ENCODE data around the gene TTLL11. TPM values are rescaled to one million over a fixed set of nuclear protein-coding genes. Genes with fewer than 3 reads are reported as not detected.

Gene TTLL11
- total RNA-seq, 1 experiment from 2014 or later, result 4.0 TPM

DNA sequence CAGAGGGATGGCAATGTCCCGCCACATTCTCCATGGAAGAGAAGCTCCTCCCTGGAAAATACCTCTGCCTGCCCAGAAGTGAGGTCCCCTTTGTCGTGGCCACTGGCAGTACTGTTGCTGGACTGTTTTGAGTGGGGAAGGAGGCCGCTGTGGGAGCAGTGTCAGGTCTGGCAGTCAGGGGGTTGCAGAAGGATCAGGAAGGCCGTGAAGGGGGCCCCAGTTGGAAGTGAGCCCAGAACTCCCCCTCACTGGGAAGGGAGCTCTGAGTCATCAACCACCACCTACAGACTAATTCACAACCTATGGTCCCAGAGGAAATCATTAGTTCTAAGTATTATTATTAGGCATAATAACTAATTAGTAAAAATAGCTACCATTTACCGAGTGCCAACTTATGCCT lies 200.4 kb downstream of the TTLL11 start:
- DNase-seq (ENCODE audit: extremely low read depth, low read depth), result no peak

DNA sequence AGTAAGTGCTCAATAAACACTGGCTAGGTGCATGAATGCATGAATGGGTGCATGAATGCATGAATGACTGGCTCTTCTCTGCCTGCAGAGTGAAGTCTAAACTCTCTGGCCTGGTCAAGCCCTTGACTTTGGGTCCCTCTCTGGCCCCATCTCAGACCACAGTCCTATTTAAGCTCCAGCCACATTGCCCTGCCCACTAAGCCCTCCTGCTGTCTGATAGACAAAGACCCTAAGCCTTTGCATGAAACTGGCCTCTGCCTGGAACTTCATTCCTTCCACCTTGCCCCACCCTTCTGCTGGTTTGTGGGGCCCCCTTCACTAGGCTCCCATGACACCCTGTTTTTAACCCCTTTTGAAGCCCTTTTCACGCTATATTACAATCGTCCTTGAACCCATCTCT lies 202.4 kb downstream of the TTLL11 start:
- no peak for DNase-seq (ENCODE audit: extremely low read depth, low read depth)

DNA sequence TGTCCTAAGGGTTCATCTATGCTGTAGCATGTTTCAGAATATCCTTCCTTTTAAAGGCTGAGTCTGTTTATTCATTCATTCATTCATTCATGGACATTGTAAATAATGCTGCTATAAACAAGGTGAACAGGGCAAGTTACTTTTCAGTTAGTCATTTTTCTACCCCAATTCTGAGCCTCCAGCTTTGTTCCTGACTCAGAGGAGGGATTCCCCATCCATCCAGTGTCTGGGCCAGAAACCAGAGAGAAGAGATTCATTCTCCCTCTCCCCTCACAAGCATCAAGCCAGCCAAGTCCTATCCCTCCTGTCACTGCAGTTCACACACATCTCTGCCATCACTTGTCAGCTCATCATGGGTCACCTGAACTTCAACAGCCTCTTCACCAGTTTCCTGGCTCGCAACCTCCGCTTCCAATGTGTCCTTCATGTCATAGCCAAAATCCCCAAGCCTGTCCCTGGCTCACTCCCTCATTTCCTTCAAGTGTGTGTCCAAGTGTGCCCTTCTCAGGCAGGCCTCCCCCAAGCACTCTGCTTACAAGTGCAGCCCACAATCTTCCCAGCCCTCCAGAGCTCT lies 203.0 kb downstream of the TTLL11 start:
- no peak for DNase-seq (ENCODE audit: extremely low read depth, low read depth)

DNA sequence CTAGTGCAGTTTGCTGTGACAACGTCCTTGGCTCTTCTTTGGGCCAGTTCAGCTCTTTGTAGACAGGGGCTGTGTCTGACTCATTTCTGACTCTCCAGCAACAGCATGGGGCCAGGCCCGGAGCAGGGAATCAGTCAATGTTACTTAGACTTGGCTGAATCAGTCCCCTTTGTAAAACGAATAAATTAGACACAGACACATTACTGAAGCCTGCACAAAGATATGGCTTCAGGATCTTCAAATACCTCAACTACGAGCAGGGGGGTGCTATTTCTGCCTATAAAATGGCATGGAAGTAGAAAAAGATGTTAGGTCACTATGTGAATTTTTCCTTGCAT lies 204.7 kb downstream of the TTLL11 start:
- no peak for DNase-seq (ENCODE audit: extremely low read depth, low read depth)

DNA sequence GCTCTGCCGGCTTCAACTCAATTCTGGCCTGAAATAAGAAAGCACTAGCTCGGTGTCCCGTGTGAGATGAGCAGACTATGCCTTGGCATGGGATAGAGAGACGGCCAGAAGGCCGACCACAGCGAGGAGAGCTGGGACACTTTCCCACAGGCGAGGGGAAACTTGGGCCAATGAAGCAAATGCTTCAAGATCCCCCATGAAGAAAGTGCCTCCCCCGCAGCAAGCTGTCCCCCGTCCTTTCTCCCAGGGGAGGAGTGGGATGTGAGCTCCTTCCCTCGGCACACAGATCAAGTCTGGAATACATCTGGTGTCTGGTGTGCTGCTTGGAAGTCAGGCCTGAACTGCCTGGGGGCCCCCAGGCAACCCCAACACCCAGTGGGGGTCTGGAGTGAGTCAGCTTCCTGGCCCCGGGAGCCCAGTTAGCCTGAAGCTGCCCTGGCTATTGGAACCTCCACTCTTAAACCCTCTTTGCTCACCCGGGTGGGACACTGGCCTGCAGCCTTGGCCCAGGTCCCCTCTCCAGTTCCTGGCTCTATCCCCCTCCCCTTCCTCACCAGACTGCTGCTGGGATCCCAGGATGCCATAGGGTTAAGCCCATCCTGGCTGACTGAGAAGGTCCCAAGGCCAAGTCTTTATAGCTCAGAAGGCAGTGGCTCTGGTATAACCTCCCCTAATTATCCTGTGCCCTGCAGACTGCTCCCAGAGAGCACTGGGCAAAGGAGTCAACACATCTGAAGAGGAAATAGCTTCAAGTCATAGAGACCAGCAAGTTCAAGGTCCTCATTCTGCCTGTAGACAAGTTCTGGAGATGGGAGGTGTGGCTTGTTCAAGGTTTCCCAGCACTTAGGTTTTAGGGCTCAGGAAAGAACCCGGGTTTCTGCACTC lies 205.3 kb downstream of the TTLL11 start:
- no peak for DNase-seq (ENCODE audit: extremely low read depth, low read depth)

DNA sequence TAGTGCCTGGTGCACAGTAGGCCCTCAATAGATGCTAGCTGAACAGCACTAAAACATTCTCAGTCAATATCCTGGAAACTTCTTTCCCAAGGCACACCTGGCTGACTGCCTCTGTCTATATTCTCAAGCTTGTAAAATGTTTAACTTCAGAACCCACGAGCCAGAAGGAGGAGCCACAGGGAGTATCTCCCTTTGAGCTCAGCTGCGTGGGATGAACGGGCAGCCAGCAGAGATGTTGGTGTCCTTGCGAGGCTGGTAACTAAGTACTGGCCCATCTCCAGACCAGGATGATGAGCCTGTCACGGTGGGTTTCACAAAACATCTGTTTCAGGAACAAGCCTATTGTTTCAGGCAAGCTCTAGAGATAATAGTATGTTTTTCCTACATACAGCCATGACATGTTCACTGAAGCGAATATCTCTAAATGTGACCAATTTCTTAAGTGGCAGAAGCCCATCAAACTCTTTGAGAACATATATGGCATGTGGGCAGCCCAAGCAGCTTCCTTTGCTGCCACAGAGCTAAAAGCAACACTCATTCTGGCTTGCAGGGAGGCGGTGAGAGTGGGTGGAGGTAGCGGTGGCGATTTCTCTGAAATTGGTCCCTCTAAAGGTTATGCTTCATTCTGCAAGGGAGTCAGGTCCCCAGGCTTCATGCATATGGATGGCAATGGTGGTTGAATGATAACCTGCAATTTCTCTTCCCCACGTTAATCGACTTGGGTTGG lies 206.2 kb downstream of the TTLL11 start:
- DNase-seq (ENCODE audit: extremely low read depth, low read depth), result no peak

DNA sequence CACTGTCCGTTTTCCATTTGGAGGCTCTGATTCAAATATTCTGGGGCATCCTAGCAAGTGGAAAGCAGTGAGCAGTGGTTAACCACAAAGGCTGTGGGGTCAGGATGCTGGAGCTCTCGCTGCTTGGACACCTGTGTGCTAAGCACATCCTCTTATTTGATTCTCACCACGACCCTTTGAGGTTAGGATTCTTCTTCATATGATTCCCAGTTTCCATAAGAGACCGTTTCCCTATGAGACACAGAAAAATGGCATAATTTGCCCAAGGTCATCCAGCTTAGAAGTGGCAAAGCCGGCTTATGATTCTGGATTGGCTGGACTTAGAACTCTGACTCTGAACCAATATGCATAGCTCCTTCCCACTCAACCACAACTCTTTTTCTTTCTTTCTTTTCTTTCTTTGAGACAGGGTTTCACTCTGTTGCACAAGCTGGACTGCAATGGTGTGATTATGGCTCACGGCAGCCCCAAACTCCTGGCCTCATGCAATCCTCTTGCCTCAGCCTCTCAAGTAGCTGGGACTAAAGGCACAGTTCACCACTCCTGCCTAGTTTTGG lies 207.7 kb downstream of the TTLL11 start:
- DNase-seq (ENCODE audit: extremely low read depth, low read depth), result no peak

DNA sequence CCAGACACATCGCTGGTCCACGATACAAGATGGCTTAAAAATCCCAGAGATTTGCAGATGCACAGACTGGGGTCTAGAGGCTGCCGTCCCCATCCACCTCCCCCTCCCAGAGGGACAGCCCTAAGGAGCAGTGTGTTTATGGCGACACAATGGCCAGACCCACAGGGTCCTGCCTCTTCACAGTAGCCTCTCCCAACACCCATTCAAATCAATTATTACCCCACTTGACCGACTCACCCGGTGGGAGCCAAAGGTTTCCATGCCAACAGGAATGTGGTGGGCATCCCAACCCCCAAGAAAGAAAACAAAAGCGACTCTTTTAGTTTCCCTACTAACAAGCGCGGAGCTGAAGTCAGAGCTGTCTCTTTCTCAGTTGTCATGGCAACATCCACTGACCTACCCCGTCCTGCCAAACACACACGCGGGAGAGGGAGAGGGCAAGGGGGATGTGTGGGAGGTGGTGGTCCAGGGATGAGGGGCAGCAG lies 209.0 kb downstream of the TTLL11 start:
- DNase-seq (ENCODE audit: extremely low read depth, low read depth), result no peak

DNA sequence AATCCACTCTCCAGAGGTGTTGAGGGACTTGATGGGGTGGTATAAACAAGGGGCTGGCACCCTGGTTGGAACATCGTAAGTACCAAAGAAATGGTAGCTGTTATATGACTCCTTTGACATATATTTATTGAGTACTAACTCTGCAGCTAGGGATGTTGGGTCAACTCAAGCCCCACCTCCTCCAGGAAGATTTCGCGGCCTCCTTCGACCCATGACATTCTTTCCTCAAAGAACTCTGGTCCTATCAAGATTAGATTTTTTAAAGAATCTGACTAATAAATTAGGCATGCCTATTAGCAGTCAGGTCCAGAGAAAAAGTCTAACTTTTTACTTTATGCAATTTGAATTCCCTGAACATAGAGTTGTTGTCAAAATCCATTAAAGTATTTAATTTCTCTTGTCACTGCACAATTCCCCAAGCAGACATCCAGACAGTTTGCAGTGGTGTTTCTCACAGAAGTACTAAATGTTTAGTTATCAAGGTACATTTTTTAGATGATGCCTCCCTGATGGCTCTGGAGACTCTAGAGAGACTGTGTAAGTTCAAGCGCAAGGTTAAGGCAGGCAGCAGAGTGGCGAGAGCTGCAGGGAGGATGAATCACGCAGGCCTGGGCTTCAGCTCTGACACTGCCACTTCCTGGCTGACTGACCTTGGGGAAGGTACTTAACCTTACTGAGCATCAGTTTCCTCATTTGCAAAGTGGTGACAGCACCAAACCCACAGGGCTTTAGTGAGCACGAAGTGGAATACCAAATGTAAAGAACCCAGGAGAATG lies 209.6 kb downstream of the TTLL11 start:
- no peak for DNase-seq (ENCODE audit: extremely low read depth, low read depth)

DNA sequence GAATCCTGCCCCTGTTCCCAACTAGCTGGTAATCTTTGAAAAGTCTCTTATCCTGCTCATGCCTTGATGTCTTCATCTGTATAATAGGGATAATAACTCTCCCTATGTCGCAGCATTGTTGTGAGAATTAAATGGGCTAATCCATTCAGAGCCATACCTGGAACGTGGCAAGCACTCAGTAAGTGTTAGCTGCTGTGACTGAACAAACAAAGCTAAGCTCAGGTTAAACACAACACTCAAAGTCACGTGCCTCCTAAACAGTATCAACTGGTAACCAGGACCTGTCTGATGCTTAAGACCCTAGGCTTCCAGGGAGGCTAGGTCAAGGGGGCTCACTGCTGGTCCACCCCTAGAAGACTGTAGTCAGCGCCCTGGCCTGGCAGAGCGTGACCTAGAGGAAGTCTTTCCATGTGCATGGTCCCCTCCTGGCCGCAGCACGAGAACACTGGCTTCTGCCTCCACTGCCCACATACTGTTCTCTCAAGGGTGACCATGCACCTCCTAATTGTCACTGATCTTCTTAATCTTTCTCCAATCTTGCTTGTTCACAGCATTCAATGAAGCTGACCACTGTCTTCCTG lies 211.1 kb downstream of the TTLL11 start:
- no peak for DNase-seq (ENCODE audit: extremely low read depth, low read depth)

DNA sequence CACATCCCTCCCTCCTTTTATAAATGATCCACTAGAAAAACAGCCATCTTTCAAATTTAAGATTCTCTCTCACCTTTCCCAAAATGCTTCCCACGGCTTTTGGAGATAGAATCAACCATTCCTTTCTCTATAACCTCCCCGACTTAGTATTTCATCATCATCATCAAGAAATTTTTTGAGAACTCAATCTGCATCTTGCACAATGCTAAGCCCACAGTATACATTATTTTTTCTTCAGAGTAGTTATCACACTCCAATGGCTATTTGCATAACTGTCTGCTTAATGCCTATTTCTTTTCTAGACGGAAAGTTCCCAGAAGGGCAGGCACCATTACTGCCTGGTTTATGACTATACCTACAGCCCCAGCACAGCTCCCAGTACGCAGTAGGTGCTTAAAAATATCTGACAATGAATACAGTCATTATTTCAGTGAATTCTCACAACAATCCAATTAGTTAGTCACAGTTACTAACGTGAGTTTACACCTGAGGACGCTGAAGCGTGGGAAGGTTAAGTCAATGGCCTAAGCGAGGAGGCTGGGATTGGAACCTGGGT lies 212.7 kb downstream of the TTLL11 start:
- no peak for DNase-seq (ENCODE audit: extremely low read depth, low read depth)

DNA sequence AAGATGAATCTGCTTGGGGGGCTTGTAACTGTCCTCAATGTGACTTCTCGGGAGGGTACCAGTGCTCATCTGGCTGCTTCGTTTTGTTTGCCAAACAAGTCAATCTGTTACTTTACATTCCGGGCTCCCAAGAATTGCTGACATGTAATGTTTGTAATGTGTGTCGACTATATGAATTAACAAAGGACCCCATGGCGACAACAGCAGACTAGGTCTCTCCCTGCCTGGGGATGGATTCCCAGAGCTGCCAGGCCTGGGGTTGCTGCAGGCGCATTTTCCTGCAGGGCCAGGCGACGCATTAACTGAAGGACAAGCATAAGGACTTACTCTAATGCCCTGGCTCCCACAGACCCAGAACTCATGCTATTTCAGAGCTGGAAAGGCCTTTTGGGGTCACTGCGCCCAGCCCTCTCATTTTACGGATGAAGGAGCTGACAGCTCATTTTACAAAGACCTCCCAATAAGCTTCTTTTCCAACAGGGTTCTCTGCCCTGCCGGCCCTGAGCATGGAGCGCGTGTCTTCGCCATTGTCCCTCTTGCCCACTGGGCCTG lies 214.8 kb downstream of the TTLL11 start:
- DNase-seq (ENCODE audit: extremely low read depth, low read depth), result no peak

DNA sequence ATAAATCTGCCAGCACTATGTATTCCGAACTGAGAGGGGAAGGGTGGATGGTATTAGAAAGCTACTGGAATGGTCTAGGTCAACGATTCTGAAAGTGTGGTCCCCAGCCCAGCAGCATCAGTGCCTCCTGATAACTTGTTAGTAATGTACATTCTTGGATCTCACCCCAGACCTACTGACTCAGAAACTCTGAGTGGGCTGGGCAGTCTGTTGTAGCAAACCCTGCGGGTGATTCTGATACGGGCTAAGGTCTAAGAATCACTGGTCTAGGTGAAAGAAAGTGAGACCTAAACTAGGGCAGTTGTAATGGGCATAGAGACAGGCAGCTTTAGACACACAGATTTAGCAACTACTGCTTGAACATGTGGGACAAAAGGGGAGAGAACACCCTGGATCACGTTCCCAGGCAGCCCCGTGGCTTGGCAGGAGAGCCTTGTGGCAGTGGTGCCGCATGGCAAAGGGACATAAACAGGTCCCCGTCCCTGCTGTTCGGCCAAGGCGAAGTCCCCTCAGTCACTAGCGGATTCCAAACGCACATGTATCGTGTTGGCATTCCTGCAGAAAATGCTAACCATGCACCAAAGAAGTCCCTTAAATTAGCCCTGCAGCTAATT lies 216.3 kb downstream of the TTLL11 start:
- no peak for DNase-seq (ENCODE audit: extremely low read depth, low read depth)

DNA sequence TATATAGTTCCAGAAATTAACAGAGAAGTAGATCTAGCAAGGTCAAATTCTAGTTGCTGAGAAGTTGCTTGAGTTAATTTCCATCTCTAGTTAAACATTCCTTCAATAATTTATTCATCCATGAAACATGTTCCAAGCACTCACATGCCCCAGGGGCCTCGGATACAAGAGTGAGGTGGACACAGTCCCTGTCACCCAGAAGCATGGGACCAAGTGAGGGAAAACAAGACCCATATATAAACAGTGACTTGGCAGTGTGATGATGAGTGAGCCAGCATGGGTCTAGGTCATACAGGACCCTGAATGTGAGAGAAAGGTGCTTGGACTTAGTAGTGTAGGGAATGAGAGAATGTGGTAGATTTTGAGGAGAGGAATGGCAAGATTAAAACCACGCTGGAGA lies 216.9 kb downstream of the TTLL11 start:
- DNase-seq (ENCODE audit: extremely low read depth, low read depth), result no peak

DNA sequence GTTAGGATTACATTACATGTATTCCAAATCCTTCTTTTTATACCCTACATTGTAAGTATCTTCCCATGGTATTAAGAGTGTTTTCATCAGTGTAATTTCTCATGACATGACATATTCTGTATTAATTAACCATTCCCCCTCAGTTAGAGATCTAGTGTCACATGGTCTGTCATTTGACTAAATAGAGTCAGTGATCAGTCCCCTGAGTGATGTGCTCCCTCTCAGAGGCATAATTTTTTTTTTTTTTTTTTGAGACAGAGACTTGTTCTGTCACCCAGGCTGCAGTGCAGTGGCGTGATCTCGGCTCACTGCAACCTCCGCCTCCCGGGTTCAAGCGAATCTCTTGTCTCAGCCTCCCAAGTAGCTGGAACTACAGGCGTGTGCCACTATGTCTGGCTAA lies 218.6 kb downstream of the TTLL11 start:
- no peak for DNase-seq (ENCODE audit: extremely low read depth, low read depth)

DNA sequence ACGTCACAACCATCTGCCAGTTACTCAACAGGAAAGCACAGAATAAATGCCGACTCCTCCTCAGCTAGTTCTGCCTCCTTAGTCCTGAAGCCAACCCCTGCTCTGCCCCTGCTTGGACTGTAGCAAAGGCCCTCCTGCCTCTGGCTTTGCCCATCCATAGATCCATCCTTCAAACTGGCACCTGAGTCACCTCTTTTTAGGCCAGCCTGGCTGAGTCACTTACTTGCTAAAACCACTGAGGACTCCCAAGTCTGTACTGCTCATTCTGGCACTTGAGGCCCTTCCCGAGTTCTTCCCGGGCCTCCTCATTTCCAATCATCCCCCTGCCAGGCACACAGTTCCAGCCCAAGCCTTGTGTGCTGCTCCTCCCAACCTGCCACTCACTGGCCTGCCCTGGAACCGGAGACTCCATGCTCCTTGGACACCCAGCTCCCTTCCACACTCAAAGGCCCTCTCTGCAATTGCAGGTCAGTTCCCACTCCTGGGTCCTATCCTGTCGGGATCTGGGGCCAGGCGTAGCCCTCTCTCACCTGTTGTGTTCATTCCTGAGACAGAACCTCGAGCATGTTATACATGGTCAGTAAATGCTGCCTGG lies 221.6 kb downstream of the TTLL11 start:
- no peak for DNase-seq (ENCODE audit: extremely low read depth, low read depth)

DNA sequence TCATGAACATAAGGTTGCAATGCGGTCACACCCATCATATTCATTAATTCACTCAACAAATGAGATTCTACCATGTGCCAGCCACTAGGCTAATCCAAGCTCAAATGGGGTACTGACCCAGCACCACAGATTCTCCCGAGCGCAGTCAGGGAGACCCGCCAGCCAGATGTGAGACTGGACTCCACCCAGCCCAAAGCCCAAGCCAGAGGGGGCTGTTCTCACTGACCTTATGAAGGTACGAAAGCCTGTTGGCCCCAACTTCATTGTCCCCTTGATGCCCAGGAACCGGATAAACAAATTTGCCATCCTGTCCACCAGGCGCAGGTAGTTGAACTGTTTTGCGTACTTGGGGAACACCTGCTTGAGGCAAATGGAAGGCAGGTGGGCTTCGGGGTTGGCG lies 222.8 kb downstream of the TTLL11 start:
- DNase-seq (ENCODE audit: extremely low read depth, low read depth), result no peak

DNA sequence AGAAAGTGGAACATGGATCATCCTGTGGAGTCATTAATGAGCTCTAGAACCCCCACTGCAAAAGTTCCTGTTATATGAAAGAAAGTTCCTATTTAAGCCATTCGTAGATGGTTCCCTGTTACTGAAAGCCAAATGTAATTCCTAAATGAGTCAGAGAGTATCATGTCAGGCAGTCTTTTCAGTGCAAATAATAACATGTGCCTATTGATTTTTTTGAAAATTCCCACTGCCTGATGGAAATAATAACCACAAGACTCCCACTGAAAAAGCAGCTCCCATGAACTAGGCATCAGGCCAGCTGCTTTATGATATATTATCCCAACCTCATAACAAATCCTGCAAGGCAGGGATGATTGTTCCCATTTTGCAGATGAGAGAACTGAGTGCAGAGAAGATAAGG lies 224.5 kb downstream of the TTLL11 start:
- no peak for DNase-seq (ENCODE audit: extremely low read depth, low read depth)

DNA sequence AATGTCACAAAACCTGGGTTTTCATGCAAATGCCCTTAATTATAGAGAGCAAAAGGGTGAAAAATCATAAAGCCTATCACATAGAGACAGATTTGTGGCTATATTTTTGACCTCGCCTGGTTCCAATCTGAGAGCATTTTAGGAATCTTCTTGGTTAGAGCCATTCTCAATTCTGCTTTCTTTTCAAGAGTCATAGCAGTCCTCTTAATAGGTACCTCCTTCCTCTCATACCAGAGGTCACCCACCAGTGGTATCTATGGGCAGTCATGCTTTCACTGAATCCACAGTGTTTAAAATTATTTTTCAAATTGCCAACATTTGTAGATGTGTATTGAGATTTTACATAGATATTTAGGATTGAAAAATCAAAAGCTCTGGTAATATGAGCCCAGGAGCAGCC lies 226.2 kb downstream of the TTLL11 start:
- DNase-seq (ENCODE audit: extremely low read depth, low read depth), result no peak
